ENCODE results near the gene TENM4.

Gene TENM4

DNA sequence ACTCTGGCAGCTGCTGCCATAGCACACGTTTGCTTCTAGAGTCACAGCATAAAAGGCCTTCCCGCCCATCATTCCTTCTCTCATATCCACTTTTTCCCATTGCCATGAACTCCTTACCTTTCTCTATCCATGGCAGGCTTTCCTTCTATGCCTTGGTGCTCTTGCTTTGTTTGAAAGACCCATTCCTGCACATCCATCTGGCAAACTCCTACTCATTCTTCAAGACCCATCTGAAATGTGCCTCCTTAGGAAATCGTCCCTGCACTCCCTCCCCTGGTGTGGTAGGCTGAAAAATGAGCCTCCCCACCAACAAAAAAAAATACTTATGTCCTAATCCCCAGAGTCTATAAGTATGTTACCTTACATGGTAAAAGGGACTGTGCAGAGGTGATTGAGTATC, 100.3 kb downstream of the TENM4 start:
- TF ChIP-seq, protein P1, sequence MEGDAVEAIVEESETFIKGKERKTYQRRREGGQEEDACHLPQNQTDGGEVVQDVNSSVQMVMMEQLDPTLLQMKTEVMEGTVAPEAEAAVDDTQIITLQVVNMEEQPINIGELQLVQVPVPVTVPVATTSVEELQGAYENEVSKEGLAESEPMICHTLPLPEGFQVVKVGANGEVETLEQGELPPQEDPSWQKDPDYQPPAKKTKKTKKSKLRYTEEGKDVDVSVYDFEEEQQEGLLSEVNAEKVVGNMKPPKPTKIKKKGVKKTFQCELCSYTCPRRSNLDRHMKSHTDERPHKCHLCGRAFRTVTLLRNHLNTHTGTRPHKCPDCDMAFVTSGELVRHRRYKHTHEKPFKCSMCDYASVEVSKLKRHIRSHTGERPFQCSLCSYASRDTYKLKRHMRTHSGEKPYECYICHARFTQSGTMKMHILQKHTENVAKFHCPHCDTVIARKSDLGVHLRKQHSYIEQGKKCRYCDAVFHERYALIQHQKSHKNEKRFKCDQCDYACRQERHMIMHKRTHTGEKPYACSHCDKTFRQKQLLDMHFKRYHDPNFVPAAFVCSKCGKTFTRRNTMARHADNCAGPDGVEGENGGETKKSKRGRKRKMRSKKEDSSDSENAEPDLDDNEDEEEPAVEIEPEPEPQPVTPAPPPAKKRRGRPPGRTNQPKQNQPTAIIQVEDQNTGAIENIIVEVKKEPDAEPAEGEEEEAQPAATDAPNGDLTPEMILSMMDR (IDR thresholded peaks at IDR 0.05): no peak
- no peaks in the 10 kb centered on the region for H3K36me3 ChIP-seq
- no peaks in the 10 kb centered on the region for H3K27me3 ChIP-seq
- no peak for DNase-seq
- intact Hi-C loops (cut with DNase I; ENCODE audit: low total_unique reads): no loop called here
- no peak overlapping the region for H3K27ac ChIP-seq
- no peaks in the 10 kb centered on the region for H3K9me3 ChIP-seq
- no peaks in the 10 kb centered on the region for H3K4me1 ChIP-seq
- no peak overlapping the region for H3K4me3 ChIP-seq

DNA sequence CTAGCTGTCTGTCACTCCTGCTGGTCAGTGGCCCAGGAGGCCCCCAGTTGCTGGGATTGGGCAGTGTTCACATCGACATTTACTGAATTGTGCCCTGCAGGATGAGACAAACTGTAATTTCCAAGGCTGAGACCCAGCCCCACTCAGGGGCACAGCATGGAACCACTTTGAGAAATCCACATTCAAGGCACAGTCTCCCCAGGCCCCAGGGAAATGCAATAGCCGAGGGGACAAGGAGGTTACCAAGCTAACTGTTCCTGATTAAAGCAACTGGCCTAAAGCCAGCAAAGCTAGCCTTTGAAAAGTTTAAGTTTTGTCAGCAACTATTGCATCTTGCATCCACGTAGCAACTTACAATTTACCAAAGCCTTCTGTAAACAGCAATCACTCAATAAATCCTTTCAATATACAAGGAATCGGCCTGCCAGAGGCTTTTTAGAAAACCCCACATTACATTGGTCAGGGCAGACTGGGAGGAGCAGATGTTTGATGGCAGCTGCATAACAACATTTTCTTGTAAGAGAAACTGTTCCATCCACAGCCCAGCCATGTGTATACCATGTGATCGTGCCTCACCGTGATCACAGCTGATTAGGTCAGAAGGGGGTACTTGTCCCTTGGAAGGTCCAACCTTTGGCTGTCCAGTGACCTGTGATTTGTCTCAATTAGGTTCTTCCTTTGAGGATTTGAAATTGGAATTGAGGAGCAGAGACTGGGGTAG, 103.9 kb downstream of the TENM4 start:
- intact Hi-C loops (cut with DNase I; ENCODE audit: low total_unique reads): no loop called here
- TF ChIP-seq, protein P1 (IDR thresholded peaks at IDR 0.05): no peak
- Histone ChIP-seq H3K4me1 (no peaks in the 10 kb centered on the region), H3K27me3 (no peaks in the 10 kb centered on the region), H3K4me3 (no peak overlapping the region), H3K9me3 (no peaks in the 10 kb centered on the region), H3K27ac (no peak overlapping the region), H3K36me3 (no peaks in the 10 kb centered on the region)
- no peak for DNase-seq

DNA sequence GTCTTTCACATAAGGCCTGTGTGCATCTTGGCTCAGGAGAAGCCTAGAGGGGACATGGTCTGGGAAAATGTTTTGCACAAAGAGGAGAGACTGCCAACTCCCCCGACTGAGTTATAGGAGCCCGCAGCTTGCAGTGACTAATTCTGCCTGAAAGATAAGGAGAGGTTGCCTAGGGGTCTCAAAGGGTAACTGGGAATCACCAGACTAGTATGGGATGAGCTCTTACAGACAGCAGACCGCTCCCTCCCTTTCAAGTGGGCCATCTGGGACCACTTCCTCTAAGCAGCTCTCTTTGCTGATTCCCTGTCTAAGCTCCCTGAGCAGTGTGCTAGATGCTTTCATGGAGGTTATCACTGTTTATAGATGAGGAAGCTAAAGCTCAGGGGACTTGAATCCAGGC, 105.1 kb downstream of the TENM4 start:
- no peaks in the 10 kb centered on the region for H3K36me3 ChIP-seq
- H3K4me3 ChIP-seq: no peak overlapping the region
- intact Hi-C loops (cut with DNase I; ENCODE audit: low total_unique reads): no loop called here
- TF ChIP-seq, protein P1 (IDR thresholded peaks at IDR 0.05): no peak
- H3K27me3 ChIP-seq: no peaks in the 10 kb centered on the region
- no peaks in the 10 kb centered on the region for H3K4me1 ChIP-seq
- no peaks in the 10 kb centered on the region for H3K9me3 ChIP-seq
- no peak for DNase-seq
- no peak overlapping the region for H3K27ac ChIP-seq

DNA sequence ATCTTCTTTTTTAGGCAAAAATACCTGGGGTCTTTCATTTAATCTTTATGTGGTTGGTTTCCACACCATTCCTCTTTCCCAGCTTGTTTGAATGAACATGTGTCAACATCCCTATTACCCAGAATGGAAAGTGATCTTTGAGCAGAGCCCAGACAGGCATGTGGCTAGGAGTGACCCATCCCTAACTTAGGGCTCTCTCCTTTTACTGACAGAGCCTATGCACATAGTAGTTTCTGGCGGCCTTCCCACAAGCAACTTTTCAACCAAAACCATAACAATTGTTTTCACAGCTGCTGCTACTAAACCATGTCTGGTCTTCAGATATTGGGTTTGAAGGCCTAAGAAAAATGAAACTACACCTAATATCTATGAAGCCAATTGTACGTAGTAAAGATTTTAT, 107.5 kb downstream of the TENM4 start:
- TF ChIP-seq, protein P1 (IDR thresholded peaks at IDR 0.05): no peak
- H3K4me1 ChIP-seq: no peaks in the 10 kb centered on the region
- no peak overlapping the region for H3K27ac ChIP-seq
- intact Hi-C loops (cut with DNase I; ENCODE audit: low total_unique reads): no loop called here
- no peaks in the 10 kb centered on the region for H3K9me3 ChIP-seq
- no peak overlapping the region for H3K4me3 ChIP-seq
- no peaks in the 10 kb centered on the region for H3K27me3 ChIP-seq
- H3K36me3 ChIP-seq: no peaks in the 10 kb centered on the region
- DNase-seq: no peak

GRCh38 chr11:79332017-79332416, 108.8 kb downstream of the TENM4 start:
- no peaks in the 10 kb centered on the region for H3K27me3 ChIP-seq
- H3K4me3 ChIP-seq: no peak overlapping the region
- TF ChIP-seq, protein P1 (IDR thresholded peaks at IDR 0.05): no peak
- no peaks in the 10 kb centered on the region for H3K9me3 ChIP-seq
- no peak overlapping the region for H3K27ac ChIP-seq
- H3K4me1 ChIP-seq: no peaks in the 10 kb centered on the region
- DNase-seq: no peak
- intact Hi-C loops (cut with DNase I; ENCODE audit: low total_unique reads): no loop called here
- no peaks in the 10 kb centered on the region for H3K36me3 ChIP-seq
